ENCODE data around the gene SUPT7L.

SUPT7L gene

DNA sequence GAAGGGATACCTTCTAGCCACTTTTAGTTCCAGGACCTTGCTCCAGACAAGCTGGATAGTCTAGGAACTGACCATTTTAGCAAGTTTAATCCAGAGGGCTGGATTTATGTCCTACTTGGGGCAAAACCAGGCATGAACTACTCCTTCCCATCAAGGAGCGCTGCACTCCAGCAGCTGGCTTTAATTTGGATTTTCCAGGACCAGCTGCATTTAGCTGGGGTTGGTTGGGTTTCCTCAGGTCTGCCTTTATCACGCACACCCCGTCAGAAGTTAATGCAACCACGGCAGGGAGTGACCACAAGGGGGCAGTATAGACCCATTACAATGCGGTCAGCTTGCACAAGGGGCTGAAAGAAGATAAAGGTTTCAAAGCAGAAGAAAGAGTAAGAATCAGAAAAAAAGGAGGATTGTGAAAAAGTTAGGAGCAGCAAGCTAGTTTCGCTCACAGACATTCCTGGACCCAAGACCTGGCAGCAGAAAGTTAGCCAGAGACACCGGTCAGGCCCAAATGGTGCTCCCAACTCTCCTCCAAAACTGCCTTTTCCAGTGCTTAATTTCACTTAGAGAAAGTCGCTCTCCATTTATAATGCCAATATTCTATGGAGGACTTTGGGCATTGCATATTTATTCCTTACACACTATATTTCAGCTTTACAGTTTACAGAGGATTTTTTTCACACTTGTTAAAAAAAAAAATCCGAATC lies 40.4 kb upstream of the SUPT7L start:
- DNase-seq (ENCODE audit: low read depth in 2 of 2): peak; percentile 93 to 95
- no peak overlapping the region for H3K4me3 ChIP-seq (replicated peaks in 1 of 2; ENCODE audit: low read depth in 2 of 2, low read length in 2 of 2)
- TF ChIP-seq, protein P1, sequence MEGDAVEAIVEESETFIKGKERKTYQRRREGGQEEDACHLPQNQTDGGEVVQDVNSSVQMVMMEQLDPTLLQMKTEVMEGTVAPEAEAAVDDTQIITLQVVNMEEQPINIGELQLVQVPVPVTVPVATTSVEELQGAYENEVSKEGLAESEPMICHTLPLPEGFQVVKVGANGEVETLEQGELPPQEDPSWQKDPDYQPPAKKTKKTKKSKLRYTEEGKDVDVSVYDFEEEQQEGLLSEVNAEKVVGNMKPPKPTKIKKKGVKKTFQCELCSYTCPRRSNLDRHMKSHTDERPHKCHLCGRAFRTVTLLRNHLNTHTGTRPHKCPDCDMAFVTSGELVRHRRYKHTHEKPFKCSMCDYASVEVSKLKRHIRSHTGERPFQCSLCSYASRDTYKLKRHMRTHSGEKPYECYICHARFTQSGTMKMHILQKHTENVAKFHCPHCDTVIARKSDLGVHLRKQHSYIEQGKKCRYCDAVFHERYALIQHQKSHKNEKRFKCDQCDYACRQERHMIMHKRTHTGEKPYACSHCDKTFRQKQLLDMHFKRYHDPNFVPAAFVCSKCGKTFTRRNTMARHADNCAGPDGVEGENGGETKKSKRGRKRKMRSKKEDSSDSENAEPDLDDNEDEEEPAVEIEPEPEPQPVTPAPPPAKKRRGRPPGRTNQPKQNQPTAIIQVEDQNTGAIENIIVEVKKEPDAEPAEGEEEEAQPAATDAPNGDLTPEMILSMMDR (IDR thresholded peaks at IDR 0.05; ENCODE audit: low read depth, low read length): peak; percentile 92

DNA sequence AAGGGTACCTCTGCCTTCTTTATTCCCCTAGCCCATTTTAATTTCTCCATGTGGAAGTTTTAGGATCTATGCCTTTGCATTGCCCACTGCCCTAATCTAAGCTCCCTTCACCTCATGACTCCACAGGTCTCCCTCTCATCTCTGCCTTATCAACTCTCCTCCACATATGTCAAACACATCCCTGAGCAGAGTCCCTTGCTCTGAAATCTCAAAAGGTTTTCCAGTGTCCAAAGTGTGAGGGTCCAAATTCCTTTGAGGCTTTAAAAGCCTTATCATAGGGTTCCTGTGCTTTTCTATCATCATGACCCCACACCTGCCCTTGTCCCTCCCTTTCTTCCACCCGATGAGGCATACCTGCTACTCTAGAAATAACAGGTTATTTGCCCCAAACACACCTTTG lies 38.9 kb upstream of the SUPT7L start:
- TF ChIP-seq, protein P1 (IDR thresholded peaks at IDR 0.05; ENCODE audit: low read depth, low read length): no peak
- H3K4me3 ChIP-seq (replicated peaks in 1 of 2; ENCODE audit: low read depth in 2 of 2, low read length in 2 of 2): no peak overlapping the region

DNA sequence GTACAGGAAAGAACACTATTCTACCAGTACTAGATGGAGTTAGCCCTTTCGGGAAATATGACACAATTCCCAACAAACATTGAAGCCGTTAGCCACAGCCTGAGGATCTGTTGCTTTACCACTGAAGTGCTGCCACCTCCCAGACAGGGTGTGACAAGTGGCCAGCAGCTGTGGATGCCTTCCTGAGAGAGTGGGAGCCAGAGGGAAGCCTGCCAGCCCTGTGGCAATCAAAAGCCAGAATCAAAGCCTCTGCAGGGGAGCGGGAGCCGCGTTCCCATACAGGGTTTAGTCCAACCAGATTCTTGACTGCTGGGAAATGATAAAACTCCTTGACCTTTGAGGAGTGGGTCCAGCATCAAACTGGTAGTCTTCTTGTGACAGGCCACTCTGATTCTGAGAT lies 38.3 kb upstream of the SUPT7L start:
- H3K4me3 ChIP-seq (replicated peaks in 1 of 2; ENCODE audit: low read depth in 2 of 2, low read length in 2 of 2): no peak overlapping the region
- TF ChIP-seq, protein P1 (IDR thresholded peaks at IDR 0.05; ENCODE audit: low read depth, low read length): no peak

More for the DNA sequence above, 38.9 kb upstream of the SUPT7L start:
- no peak for DNase-seq (ENCODE audit: low read depth in 2 of 2)

DNA sequence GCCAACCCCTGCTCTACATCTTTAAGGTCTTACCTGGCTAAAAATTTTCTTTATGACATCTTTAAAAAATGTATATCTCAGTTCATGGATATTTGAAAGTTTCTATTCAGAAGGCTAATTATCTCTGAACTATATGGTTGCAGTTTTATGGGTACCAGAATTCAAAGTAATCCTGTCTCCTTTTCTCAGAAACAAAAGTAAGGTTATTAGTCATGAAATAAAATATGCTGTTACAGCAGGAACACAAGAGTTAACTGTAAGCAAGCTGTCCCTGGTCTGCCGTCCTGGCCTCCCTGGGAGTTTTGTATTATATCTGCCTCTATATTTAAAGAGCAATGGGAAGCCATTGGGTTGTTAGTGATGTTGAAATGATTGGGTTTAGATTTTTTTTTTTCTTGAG lies 34.2 kb upstream of the SUPT7L start:
- TF ChIP-seq, protein P1 (IDR thresholded peaks at IDR 0.05; ENCODE audit: low read depth, low read length): no peak
- DNase-seq (ENCODE audit: low read depth in 2 of 2): no peak
- H3K4me3 ChIP-seq (replicated peaks in 1 of 2; ENCODE audit: low read depth in 2 of 2, low read length in 2 of 2): no peak overlapping the region

More for the DNA sequence above, 38.3 kb upstream of the SUPT7L start:
- peak in 1 of 2 donors; percentile 43 for DNase-seq (ENCODE audit: low read depth in 2 of 2)

DNA sequence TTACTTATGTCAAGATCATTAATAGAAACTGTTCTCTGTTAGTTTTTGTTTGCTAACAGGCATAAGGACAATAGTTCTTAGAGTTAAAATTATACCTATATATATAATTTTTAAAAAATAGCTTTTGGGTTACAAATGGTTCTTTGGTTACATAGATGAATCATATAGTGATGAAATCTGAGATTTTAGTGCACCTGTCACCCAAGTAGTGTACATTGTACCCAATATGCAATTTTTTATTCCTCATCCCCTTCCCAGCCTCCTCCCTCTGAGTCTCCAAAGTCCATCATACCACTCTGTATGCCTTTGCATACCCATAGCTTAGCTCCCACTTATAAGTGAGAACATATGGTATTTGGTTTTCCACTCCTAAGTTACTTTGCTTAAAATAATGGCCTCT lies 26.6 kb upstream of the SUPT7L start:
- H3K4me3 ChIP-seq (replicated peaks in 1 of 2; ENCODE audit: low read depth in 2 of 2, low read length in 2 of 2): no peak overlapping the region
- DNase-seq (ENCODE audit: low read depth in 2 of 2): no peak
- TF ChIP-seq, protein P1 (IDR thresholded peaks at IDR 0.05; ENCODE audit: low read depth, low read length): no peak

DNA sequence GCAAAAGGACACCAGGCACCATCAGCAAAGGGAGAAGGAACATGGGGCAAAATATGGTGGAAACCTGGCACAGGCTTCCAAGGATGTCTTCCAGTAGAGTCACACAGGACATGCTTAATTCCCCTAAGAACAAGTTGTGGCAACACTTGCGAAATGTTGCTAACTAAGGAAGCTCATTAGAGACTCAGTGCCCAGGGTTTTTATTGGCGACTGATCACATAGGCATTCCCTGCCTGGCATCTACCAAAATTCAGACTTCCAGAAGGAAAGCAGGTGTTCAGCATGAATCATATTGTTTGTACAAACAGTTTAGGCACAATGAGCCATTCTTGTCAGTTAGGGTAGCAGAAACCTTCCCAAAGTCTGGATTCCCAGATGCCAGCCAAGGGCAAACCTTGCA lies 26.0 kb upstream of the SUPT7L start:
- DNase-seq (ENCODE audit: low read depth in 2 of 2): no peak
- H3K4me3 ChIP-seq (replicated peaks in 1 of 2; ENCODE audit: low read depth in 2 of 2, low read length in 2 of 2): no peak overlapping the region
- TF ChIP-seq, protein P1 (IDR thresholded peaks at IDR 0.05; ENCODE audit: low read depth, low read length): no peak

DNA sequence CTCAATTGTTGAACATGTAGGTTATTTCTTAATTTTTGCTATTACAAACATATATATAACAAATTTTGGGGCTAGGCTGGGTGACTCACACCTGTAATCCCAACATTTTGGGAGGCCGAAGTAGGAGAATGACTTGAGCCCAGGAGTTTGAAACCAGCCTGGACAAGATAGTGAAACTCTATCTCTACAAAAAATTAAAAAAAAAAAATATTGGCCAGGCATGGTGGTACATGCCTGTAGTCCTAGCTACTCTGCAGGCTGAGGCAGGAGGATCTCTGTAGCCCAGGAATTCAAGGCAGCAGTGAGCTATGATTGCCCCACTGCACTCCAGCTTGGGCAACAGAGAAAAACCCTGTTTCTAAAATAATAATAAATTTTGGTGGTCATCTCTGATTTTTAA lies 23.8 kb upstream of the SUPT7L start:
- TF ChIP-seq, protein P1 (IDR thresholded peaks at IDR 0.05; ENCODE audit: low read depth, low read length): no peak
- DNase-seq (ENCODE audit: low read depth in 2 of 2): no peak
- H3K4me3 ChIP-seq (replicated peaks in 1 of 2; ENCODE audit: low read depth in 2 of 2, low read length in 2 of 2): no peak overlapping the region

All from cardiac fibroblast (primary cell).